Stomach (tissue), 4 donors: ENCODE measurements around the gene ZSCAN25.

ENCODE experiments used
- EP300 ChIP-seq: sonication (generic); formaldehyde crosslinking; IDR thresholded peaks from one replicate; pipeline ENCODE4 v1.6.1; 2017; ENCODE audit warnings: antibody characterized with exemption
- POLR2A ChIP-seq, 4 donors: fragments of 450-650 bp; IDR thresholded peaks; one replicate each; pipeline ENCODE4 v1.6.1; 2016; ENCODE audit warnings: antibody characterized with exemption in 4 of 4, control low read depth in 2 of 4, mild to moderate bottlenecking in 1 of 4, moderate library complexity in 1 of 4
- POLR2AphosphoS5 ChIP-seq, 3 donors: sonication (generic); formaldehyde crosslinking; IDR thresholded peaks; one replicate each; pipeline ENCODE4 v1.6.1; 2016; ENCODE audit warnings: antibody characterized with exemption in 3 of 3
- TF ChIP-seq, protein P1 (sequence below), 7 experiments: fragments of 450-650 bp in 4 of 7; fragments of 200-600 bp in 3 of 7; sonication (generic) in 3 of 7; IDR thresholded peaks; one replicate each; pipeline ENCODE4 v1.5.1; 2016 to 2019; ENCODE audit warnings: antibody characterized with exemption in 7 of 7, control low read depth in 2 of 7, mild to moderate bottlenecking in 1 of 7

DNA sequence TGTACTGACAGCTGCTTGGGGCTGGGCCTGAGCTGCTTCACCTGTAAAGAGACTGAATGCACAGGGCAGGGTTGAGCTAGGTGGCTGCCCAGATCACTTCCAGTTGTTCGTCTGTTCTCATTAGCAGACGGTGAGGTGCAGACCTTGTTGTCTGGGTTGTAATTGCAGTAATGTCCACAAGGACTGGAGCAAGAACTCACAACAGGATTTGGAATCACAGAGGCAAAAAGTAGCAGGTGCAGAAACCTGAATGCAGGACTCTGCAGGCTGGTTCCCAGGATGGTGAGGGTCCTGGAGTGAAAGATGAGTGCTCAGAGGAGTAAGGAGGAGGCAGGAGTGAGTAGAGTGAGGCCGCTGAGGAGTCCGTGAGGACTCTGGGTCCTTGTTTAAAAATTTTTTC lies 9.2 kb downstream of the ZSCAN25 start:
- no peak for TF ChIP-seq POLR2AphosphoS5 (IDR thresholded peaks at IDR 0.05)
- TF ChIP-seq, protein P1, sequence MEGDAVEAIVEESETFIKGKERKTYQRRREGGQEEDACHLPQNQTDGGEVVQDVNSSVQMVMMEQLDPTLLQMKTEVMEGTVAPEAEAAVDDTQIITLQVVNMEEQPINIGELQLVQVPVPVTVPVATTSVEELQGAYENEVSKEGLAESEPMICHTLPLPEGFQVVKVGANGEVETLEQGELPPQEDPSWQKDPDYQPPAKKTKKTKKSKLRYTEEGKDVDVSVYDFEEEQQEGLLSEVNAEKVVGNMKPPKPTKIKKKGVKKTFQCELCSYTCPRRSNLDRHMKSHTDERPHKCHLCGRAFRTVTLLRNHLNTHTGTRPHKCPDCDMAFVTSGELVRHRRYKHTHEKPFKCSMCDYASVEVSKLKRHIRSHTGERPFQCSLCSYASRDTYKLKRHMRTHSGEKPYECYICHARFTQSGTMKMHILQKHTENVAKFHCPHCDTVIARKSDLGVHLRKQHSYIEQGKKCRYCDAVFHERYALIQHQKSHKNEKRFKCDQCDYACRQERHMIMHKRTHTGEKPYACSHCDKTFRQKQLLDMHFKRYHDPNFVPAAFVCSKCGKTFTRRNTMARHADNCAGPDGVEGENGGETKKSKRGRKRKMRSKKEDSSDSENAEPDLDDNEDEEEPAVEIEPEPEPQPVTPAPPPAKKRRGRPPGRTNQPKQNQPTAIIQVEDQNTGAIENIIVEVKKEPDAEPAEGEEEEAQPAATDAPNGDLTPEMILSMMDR (IDR thresholded peaks at IDR 0.05): no peak
- TF ChIP-seq EP300: no peak
- TF ChIP-seq POLR2A (IDR thresholded peaks at IDR 0.05): no peak
